Mesothelial cell of epicardium (in vitro differentiated cells): ENCODE data around the gene GULP1. TPM values are rescaled to one million over a fixed set of nuclear protein-coding genes. Genes with fewer than 3 reads are reported as not detected.

Experiments used
- DNase-seq, 2 experiments: peaks; one replicate each; pipeline ENCODE4 v3.0.0; 2021; ENCODE audit warnings: low spot score in 2 of 2; ENCODE audit not compliant: unreplicated experiment in 2 of 2
- H3K27ac Mint-ChIP-seq: 2 replicates; pipeline ENCODE4 v1.8.0; 2021; ENCODE audit warnings: mixed read lengths
- H3K27me3 Mint-ChIP-seq: 2 replicates; pipeline ENCODE4 v1.8.0; 2021; ENCODE audit warnings: low read depth, mixed read lengths
- H3K36me3 Mint-ChIP-seq: 2 replicates; pipeline ENCODE4 v1.8.0; 2021; ENCODE audit warnings: mixed read lengths
- H3K4me1 Mint-ChIP-seq: 2 replicates; pipeline ENCODE4 v1.8.0; 2021; ENCODE audit warnings: mixed read lengths
- H3K4me3 Mint-ChIP-seq: 2 replicates; pipeline ENCODE4 v1.8.0; 2021; ENCODE audit warnings: mild to moderate bottlenecking, moderate library complexity, mixed read lengths
- H3K9me3 Mint-ChIP-seq: 2 replicates; pipeline ENCODE4 v1.8.0; 2021; ENCODE audit warnings: mixed read lengths
- total RNA-seq: library from RNA; stranded (reverse); gene quantifications from 3 replicates; pipeline ENCODE4 v1.2.1, GENCODE V29; 2021
- TF ChIP-seq, protein P1 (sequence below): fragments of 200-600 bp; sonication (generic); IDR thresholded peaks from one replicate; pipeline ENCODE4 v1.5.0; 2021; ENCODE audit warnings: antibody characterized with exemption; ENCODE audit not compliant: unreplicated experiment

Gene GULP1
- total RNA-seq, 1 donor from 2014 or later, result 58.5 TPM

DNA sequence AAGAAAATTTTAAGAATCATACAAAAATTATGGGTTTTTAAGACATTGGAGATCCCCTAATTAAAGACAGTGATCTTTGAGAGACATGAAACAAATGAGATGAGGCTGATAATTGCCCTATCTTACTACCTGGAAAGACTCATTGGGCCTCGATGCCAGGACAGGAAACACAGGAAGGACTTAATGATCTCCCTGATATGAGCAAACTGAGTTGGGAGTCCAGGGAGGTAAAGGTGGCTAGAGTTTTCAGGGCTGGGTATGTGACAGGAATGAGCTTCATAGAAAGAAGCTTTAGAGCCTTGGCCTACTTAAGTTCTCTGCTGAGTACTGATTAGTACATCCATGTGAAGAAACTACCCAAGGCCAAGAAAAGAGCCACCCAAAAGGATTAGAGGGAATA, 40.6 kb upstream of the GULP1 start:
- TF ChIP-seq, protein P1, sequence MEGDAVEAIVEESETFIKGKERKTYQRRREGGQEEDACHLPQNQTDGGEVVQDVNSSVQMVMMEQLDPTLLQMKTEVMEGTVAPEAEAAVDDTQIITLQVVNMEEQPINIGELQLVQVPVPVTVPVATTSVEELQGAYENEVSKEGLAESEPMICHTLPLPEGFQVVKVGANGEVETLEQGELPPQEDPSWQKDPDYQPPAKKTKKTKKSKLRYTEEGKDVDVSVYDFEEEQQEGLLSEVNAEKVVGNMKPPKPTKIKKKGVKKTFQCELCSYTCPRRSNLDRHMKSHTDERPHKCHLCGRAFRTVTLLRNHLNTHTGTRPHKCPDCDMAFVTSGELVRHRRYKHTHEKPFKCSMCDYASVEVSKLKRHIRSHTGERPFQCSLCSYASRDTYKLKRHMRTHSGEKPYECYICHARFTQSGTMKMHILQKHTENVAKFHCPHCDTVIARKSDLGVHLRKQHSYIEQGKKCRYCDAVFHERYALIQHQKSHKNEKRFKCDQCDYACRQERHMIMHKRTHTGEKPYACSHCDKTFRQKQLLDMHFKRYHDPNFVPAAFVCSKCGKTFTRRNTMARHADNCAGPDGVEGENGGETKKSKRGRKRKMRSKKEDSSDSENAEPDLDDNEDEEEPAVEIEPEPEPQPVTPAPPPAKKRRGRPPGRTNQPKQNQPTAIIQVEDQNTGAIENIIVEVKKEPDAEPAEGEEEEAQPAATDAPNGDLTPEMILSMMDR, result no peak
- H3K4me1 Mint-ChIP-seq, result peaks cover 5% of the 10 kb centered on the region

DNA sequence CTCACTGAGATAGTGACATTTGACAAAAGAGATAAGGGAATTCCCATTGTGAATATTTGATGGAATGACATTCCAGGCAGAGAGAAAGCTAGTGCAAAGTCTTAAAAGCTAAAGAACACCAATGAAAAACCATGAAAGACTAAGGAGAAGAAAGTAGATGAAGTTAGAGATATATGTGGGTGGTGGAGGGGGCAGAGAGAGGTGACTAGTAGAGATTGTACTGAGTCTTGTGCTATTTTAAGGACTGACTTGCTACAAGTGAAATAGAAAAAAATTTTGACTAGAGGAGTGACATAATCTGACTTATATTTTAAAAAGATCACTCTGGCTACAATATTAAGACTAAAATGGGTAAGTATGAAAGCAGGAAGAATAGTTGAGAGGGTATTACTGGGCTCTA, 35.3 kb upstream of the GULP1 start:
- no peak overlapping the region for H3K27ac Mint-ChIP-seq
- no peak overlapping the region for H3K4me3 Mint-ChIP-seq
- no peak for DNase-seq
- TF ChIP-seq, protein P1, result no peak
- H3K9me3 Mint-ChIP-seq, result peaks cover 23% of the 10 kb centered on the region
- H3K36me3 Mint-ChIP-seq, result peaks cover 9% of the 10 kb centered on the region
- H3K27me3 Mint-ChIP-seq, result no peaks in the 10 kb centered on the region
- no peaks in the 10 kb centered on the region for H3K4me1 Mint-ChIP-seq

More for the DNA sequence above, 40.6 kb upstream of the GULP1 start:
- Mint-ChIP-seq H3K4me3 (no peak overlapping the region), H3K9me3 (peaks cover 20% of the 10 kb centered on the region), H3K27me3 (no peaks in the 10 kb centered on the region), H3K27ac (no peak overlapping the region), H3K36me3 (peaks cover 7% of the 10 kb centered on the region)
- no peak for DNase-seq

DNA sequence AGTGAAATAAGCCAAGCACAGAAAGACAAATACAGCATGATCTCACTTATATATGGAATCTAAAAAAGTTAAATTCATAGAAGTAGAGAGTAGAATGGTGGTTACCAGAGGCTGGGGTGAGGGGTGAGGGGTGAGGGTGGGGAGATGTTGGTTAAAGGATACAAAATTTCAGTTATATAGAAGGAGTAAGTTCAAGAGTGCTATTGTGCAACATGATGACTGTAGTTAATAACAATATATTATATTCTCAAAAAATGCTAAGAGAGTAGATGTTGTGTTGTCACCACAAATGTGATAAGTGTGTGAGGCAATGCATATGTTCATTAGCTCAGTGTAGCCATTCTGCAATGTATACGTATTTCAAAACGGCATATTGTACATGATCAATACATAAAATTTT, 26.4 kb upstream of the GULP1 start:
- no peaks in the 10 kb centered on the region for H3K27me3 Mint-ChIP-seq
- H3K9me3 Mint-ChIP-seq, result peaks cover 22% of the 10 kb centered on the region
- no peak overlapping the region for H3K27ac Mint-ChIP-seq
- no peak for DNase-seq
- H3K4me1 Mint-ChIP-seq, result no peaks in the 10 kb centered on the region
- TF ChIP-seq, protein P1, result no peak
- H3K36me3 Mint-ChIP-seq, result peaks cover 5% of the 10 kb centered on the region
- H3K4me3 Mint-ChIP-seq, result no peak overlapping the region

- DNase-seq, result no peak
- Mint-ChIP-seq H3K36me3 (peaks cover 3% of the 10 kb centered on the region), H3K27ac (no peak overlapping the region), H3K9me3 (peaks cover 20% of the 10 kb centered on the region), H3K27me3 (no peaks in the 10 kb centered on the region), H3K4me1 (no peaks in the 10 kb centered on the region), H3K4me3 (no peak overlapping the region)
- TF ChIP-seq, protein P1, result no peak
Measured at GRCh38 chr2:188267776-188268175, 23.9 kb upstream of the GULP1 start.

- Mint-ChIP-seq H3K27me3 (no peaks in the 10 kb centered on the region), H3K4me3 (no peak overlapping the region), H3K9me3 (peaks cover 17% of the 10 kb centered on the region), H3K4me1 (no peaks in the 10 kb centered on the region), H3K36me3 (peaks cover 3% of the 10 kb centered on the region), H3K27ac (no peak overlapping the region)
- no peak for DNase-seq
- TF ChIP-seq, protein P1, result no peak
Measured at GRCh38 chr2:188269004-188269403, 22.7 kb upstream of the GULP1 start.

- Mint-ChIP-seq H3K4me3 (no peak overlapping the region), H3K36me3 (peaks cover 3% of the 10 kb centered on the region), H3K27me3 (no peaks in the 10 kb centered on the region), H3K9me3 (peaks cover 17% of the 10 kb centered on the region), H3K4me1 (peaks cover 4% of the 10 kb centered on the region), H3K27ac (no peak overlapping the region)
- DNase-seq, result no peak
- TF ChIP-seq, protein P1, result no peak
Measured at GRCh38 chr2:188272121-188272520, 19.6 kb upstream of the GULP1 start.
